GM21576 (cell line): ENCODE measurements around the gene SYTL2.
"Not testable (repeated sequence)": the region's sequence is repeated elsewhere in the genome, so short reads cannot be mapped to it uniquely, and the experiment has no call there.

Experiments used
- ATAC-seq: cut with Tn5 transposase; IDR thresholded peaks from one replicate; pipeline ENCODE4 v1.9.1; 2021; ENCODE audit warnings: mild to moderate bottlenecking, moderate library complexity; ENCODE audit not compliant: unreplicated experiment

The SYTL2 gene

DNA sequence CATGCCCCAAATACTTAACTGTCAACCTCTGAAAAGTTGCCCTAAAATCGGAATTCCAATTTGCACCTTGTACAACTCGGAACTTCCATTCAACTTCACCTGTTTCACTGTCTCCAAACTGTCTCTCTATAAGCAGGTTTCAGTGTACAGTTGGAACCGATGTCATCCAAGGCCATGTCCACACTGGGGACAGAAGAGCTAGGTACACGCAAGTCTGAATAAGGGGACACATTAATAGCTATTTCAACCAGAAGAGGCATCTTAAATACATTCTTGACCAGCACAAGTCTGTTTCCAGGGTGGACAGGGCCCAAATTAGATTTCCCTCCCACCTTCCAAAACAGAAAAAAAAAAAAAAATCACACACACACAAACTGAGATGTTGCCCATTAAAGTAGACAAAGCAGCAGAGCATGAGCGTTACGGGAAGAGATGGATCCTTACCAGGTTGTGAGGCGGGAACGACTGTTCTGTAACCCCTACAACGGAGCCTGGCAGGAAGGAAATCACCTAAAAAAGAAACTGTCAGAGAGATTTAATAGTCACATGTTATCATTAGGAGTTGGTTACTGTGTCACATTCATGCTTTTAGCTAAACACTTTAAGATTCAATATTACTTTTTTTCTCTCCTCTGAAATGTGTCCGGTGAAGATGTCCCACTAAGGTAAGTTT, 147.7 kb downstream of the SYTL2 start:
- no peak for ATAC-seq

- ATAC-seq = no peak
Observed at GRCh38 chr11:85661972-85662664, 148.8 kb downstream of the SYTL2 start.

GRCh38 chr11:85658180-85658579, 152.8 kb downstream of the SYTL2 start:
- no peak for ATAC-seq

GRCh38 chr11:85656777-85657176, 154.2 kb downstream of the SYTL2 start:
- ATAC-seq = no peak

GRCh38 chr11:85654343-85654742, 156.6 kb downstream of the SYTL2 start:
- not testable (repeated sequence) for ATAC-seq

GRCh38 chr11:85652786-85653447, 158.0 kb downstream of the SYTL2 start:
- ATAC-seq = no peak

- ATAC-seq = no peak
Observed at GRCh38 chr11:85651118-85651517, 159.8 kb downstream of the SYTL2 start.

DNA sequence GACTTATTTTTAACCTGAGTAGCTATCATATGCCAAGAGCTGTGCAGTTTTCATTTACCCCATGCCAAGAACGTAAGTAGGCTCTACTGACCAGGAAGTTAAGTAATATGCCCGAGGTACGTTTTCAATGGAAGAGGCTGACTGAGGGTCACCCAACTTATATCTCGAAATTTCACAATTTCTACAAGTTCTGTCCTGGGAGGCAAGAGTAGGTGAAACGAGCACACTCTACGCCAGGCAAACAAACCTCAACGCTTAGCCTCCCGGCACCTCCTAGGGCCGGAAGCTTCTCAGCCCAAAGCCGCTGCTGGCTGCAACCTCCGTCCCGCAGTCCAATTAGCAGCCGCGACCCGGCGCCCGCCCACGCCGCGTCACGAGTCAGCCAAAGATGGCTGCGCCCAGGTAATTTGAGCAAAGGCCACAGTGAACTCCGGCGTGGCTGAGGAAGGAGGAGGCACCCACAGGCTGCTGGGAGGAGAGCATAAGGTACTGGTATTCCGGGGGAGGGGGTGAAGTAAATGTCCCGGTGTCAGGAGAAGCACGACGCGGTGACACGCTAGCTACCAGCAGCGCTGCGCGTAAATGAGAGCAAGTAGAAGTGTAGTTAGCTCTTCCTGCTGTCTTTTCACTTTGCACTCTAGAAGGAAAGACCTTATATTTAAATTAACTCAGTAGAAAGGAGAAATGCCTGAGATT, 163.2 kb downstream of the SYTL2 start, which contains the start of gene TMEM126A:
TMEM126A (plus strand) TSS at position 364 of the 696 bp plus-strand sequence. CDS start 2,289 bp downstream, outside the sequence.
- ATAC-seq = peak; percentile 99

DNA sequence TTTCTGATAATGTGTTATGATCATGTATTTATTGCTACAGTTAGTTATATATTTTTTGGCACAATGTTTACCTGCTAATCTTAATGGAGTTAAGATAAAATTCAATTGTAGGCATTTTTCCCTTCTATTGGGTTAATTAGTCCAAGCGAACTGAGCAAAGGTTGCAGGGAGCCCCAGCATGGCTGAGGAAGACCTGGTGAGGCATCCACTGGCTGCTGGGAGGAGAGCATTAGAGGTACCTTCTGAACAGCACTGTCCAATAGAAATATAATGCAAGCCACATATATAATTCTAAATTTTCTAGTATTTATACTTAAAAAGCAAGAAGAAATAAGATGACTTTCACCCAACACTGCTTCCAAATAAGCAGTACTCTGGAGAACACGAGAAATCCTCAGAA, 163.9 kb downstream of the SYTL2 start:
- no peak for ATAC-seq
